Effector memory CD4-positive, alpha-beta T cell (primary cell): ENCODE measurements around the gene ABCA10.

Experiments
- DNase-seq, 3 donors: peaks; one replicate each; pipeline ENCODE4 v3.0.0-alpha.2; 2020
- H3K27ac ChIP-seq: 2 replicates; pipeline ENCODE4 v1.7.0; 2013; ENCODE audit warnings: mild to moderate bottlenecking, low read length, moderate library complexity; ENCODE audit not compliant: insufficient read depth, poor library complexity, severe bottlenecking
- H3K27me3 ChIP-seq: replicated peaks from 2 replicates; pipeline ENCODE4 v1.7.0; 2013; ENCODE audit warnings: mild to moderate bottlenecking, low read length; ENCODE audit not compliant: insufficient read depth, control insufficient read depth, poor library complexity, severe bottlenecking
- H3K36me3 ChIP-seq: 2 replicates; pipeline ENCODE4 v1.7.0; 2013; ENCODE audit warnings: mild to moderate bottlenecking, low read length, moderate library complexity; ENCODE audit not compliant: control insufficient read depth, insufficient read depth
- H3K4me1 ChIP-seq: 2 replicates; pipeline ENCODE4 v1.7.0; 2013; ENCODE audit warnings: low read length, mild to moderate bottlenecking; ENCODE audit not compliant: control insufficient read depth, insufficient read depth, poor library complexity, severe bottlenecking
- H3K4me3 ChIP-seq: 2 replicates; pipeline ENCODE4 v1.7.0; 2013; ENCODE audit warnings: low read length, low read depth, mild to moderate bottlenecking; ENCODE audit not compliant: insufficient read depth, poor library complexity, severe bottlenecking
- H3K9me3 ChIP-seq: 2 replicates; pipeline ENCODE4 v1.7.0; 2013; ENCODE audit warnings: mild to moderate bottlenecking, low read length, moderate library complexity; ENCODE audit not compliant: control insufficient read depth

Gene ABCA10

DNA sequence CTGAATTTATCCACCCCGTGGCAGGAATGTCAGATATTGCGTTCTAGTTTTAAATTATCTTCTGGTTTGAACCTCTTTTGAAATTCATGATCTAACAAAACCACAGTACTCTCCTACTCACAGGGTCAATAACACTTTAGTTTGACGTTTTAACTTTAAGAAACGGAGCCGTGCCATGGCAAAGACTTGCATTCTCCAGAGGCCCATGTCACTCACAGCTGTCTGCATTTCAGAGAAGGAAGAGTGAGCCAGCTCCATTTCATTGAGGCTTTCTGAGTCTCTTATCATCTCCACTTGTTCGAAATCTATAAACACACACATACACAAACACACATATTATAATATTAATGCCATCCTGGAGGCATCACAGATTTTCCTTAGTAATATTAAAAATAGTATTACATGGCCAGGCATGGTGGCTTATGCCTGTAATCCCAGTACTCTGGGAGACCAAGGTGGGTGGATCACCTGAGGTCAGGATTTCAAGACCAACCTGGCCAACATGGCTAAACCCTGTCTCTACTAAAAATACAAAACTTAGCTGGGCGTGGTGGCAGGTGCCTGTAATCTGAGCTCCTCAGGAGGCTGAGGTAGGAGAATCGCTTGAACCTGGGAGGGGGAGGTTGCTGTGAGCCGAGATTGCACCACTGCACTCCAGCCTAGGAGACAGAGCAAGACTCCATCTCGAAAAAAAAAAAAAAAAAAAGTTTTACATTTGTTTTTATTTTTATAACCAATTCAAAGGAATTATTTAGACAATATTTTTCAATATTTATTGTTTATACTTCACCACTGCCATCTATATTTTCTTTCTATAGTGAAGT, 122.5 kb downstream of the ABCA10 start:
- no peaks in the 10 kb centered on the region for H3K9me3 ChIP-seq
- H3K36me3 ChIP-seq = no peaks in the 10 kb centered on the region
- no peak overlapping the region for H3K4me3 ChIP-seq
- no peaks in the 10 kb centered on the region for H3K4me1 ChIP-seq
- H3K27me3 ChIP-seq = no peaks in the 10 kb centered on the region
- H3K27ac ChIP-seq = no peak overlapping the region
- no peak for DNase-seq

DNA sequence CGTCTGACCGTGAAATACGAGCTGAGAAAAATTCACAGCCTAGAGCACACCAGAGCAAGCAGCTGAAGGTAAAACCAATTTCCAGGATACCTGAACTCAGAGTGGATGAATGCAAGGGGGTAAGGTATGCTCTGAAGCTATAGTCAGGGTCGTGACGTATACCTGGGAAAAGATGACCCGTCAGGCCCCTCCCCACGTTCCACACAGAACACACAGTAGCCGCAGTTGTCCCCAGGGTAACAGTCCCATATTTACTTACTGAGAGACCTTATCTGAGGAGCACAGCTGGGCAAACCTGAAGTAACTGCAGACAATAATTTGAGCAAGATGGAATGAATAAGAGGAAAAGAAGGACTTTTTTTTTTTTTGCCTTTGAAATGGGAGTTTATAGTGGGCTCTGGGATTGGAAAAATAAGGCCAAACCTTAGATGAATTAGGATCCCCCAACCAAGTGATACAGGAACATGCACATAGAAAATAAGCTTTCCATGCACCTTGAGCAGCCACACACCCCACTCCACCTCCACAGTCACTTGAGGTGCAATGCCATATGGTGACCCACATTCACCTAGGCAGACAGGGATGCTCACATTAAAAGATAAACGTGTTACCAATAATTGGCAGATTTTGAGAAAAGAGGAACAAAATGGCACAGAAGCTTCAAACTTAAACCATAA, 124.9 kb downstream of the ABCA10 start:
- no peak overlapping the region for H3K4me3 ChIP-seq
- no peaks in the 10 kb centered on the region for H3K4me1 ChIP-seq
- no peak for DNase-seq
- no peak overlapping the region for H3K27ac ChIP-seq
- no peaks in the 10 kb centered on the region for H3K9me3 ChIP-seq
- H3K27me3 ChIP-seq = no peaks in the 10 kb centered on the region
- no peaks in the 10 kb centered on the region for H3K36me3 ChIP-seq

DNA sequence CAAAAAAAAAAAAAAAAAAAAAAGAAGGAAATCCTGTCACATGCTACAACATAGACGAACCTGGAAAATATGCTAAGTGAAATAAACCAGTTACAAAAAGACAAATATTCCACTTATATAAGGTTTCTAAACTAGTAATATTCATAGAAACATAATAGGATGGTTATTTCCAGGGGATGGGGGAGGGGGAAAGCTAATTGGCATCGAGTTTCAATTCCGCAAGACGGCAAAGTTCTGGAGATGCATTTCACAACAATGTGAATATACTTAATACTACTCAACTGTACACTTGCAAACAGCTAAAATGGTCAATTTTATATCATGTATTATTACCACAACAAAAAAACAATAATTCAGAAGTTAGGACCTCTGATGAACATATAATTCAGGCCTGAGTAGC, 130.0 kb downstream of the ABCA10 start:
- no peak for DNase-seq
- Histone ChIP-seq H3K27me3 (no peaks in the 10 kb centered on the region), H3K9me3 (no peaks in the 10 kb centered on the region), H3K27ac (no peak overlapping the region), H3K36me3 (no peaks in the 10 kb centered on the region), H3K4me1 (no peaks in the 10 kb centered on the region), H3K4me3 (no peak overlapping the region)
